Renal cortex interstitium (tissue), 11 donors: ENCODE measurements around the gene PPP1R18. TPM values are rescaled to one million over a fixed set of nuclear protein-coding genes. Genes with fewer than 3 reads are reported as not detected.
A peak's percentile ranks its signal among the peaks of the same experiment; 100 is the strongest.
"Not testable (repeated sequence)": the region's sequence is repeated elsewhere in the genome, so short reads cannot be mapped to it uniquely, and the experiment has no call there.

Experiments used
- DNase-seq, 11 donors: peaks; one replicate each; pipeline ENCODE4 v3.0.0-alpha.2; 2013; ENCODE audit warnings: low read depth in 9 of 11, low spot score in 4 of 11; ENCODE audit errors: extremely low read depth in 1 of 11
- polyA plus RNA-seq, 3 donors: library from polyadenylated mRNA; unstranded; fragments of 120-200 nt; gene quantifications; one replicate each; pipeline ENCODE4 v1.2.1, GENCODE V29; 2013; ENCODE audit not compliant: insufficient read length in 3 of 3

PPP1R18 gene
- polyA plus RNA-seq, 3 donors = 29.8 to 43.1 (median 34.2) TPM

- peak in 6 of 11 donors; percentile 60 to 77 (median 72) for DNase-seq
Observed at GRCh38 chr6:30722280-30723112, 36.1 kb upstream of the PPP1R18 start.

- not testable (repeated sequence) for DNase-seq
Observed at GRCh38 chr6:30722025-30722279, 35.5 kb upstream of the PPP1R18 start.

- DNase-seq = peak in 9 of 11 donors; percentile 71 to 91 (median 88)
Observed at GRCh38 chr6:30721198-30722024, 35.0 kb upstream of the PPP1R18 start.

- peak in 3 of 11 donors; percentile 27 to 42 (median 39) for DNase-seq
Observed at GRCh38 chr6:30720738-30721197, 34.3 kb upstream of the PPP1R18 start.

- DNase-seq = peak; percentile 90 to 98 (median 96)
Observed at GRCh38 chr6:30719791-30720737, 33.6 kb upstream of the PPP1R18 start, which contains the start of gene TUBB. Gene TUBB, plus strand, starts transcription at chr6:30720352. Its CDS starts 155 bp downstream, at chr6:30720507.

GRCh38 chr6:30719356-30719755 lies 32.9 kb upstream of the PPP1R18 start:
- no peak for DNase-seq

- DNase-seq = not testable (repeated sequence)
Observed at GRCh38 chr6:30717845-30718720, 31.6 kb upstream of the PPP1R18 start.

- peak; percentile 96 to 100 (median 98) for DNase-seq
Observed at GRCh38 chr6:30717129-30717844, 30.8 kb upstream of the PPP1R18 start, which contains the start of gene MDC1. Gene MDC1, minus strand, starts transcription at chr6:30717281. Its CDS starts 2,106 bp downstream, at chr6:30715175.

- no peak for DNase-seq
Observed at GRCh38 chr6:30716879-30717128, 30.4 kb upstream of the PPP1R18 start.

GRCh38 chr6:30714263-30714662 lies 27.8 kb upstream of the PPP1R18 start:
- DNase-seq = no peak

GRCh38 chr6:30712441-30712945 lies 26.0 kb upstream of the PPP1R18 start:
- no peak for DNase-seq

- DNase-seq = no peak
Observed at GRCh38 chr6:30711758-30712380, 25.4 kb upstream of the PPP1R18 start.

- no peak for DNase-seq
Observed at GRCh38 chr6:30709101-30709868, 22.8 kb upstream of the PPP1R18 start.

- no peak for DNase-seq
Observed at GRCh38 chr6:30707281-30707850, 20.9 kb upstream of the PPP1R18 start.

- no peak for DNase-seq
Observed at GRCh38 chr6:30705620-30706019, 19.2 kb upstream of the PPP1R18 start.

GRCh38 chr6:30703821-30704220 lies 17.4 kb upstream of the PPP1R18 start:
- DNase-seq = no peak
